Neural cell (in vitro differentiated cells): ENCODE results near the gene PKNOX1. TPM values are rescaled to one million over a fixed set of nuclear protein-coding genes. Genes with fewer than 3 reads are reported as not detected.

Source experiments
- H2AFZ ChIP-seq: fragments of 200-600, 300-800 bp; sonication (generic), shearing (Covaris generic); 2 replicates; pipeline ENCODE4 v1.6.0; 2014; ENCODE audit warnings: low read depth, mild to moderate bottlenecking, antibody characterized with exemption, low read length, moderate library complexity
- H3F3A ChIP-seq: fragments of 200-600 bp; shearing (Covaris generic); 2 replicates; pipeline ENCODE4 v1.6.1; 2016; ENCODE audit warnings: mild to moderate bottlenecking, moderate library complexity, mixed read lengths, antibody characterized with exemption, low read length; ENCODE audit not compliant: insufficient read depth, poor library complexity, severe bottlenecking
- H3K27ac ChIP-seq: fragments of 200-600, 300-800 bp; sonication (generic), shearing (Covaris generic); 2 replicates; pipeline ENCODE4 v1.5.1; 2014; ENCODE audit warnings: mild to moderate bottlenecking, low read length, moderate library complexity
- H3K27me3 ChIP-seq: fragments of 300-800, 200-600 bp; sonication (generic), shearing (Covaris generic); 2 replicates; pipeline ENCODE4 v1.6.0; 2014; ENCODE audit warnings: mild to moderate bottlenecking, low read depth, low read length, moderate library complexity; ENCODE audit not compliant: insufficient read depth
- H3K36me3 ChIP-seq: fragments of 300-800, 200-600 bp; sonication (generic), shearing (Covaris generic); 2 replicates; pipeline ENCODE4 v1.5.1; 2014; ENCODE audit warnings: mild to moderate bottlenecking, antibody characterized with exemption, low read length, moderate library complexity; ENCODE audit not compliant: insufficient read depth
- H3K4me2 ChIP-seq: fragments of 300-800, 200-600 bp; sonication (generic), shearing (Covaris generic); 2 replicates; pipeline ENCODE4 v1.6.0; 2014; ENCODE audit warnings: mild to moderate bottlenecking, low read length
- H3K4me3 ChIP-seq: fragments of 300-800, 200-600 bp; sonication (generic), shearing (Covaris generic); 2 replicates; pipeline ENCODE4 v1.5.1; 2014; ENCODE audit warnings: mild to moderate bottlenecking, low read length, moderate library complexity
- H3K79me2 ChIP-seq: fragments of 200-600 bp; shearing (Covaris generic); replicated peaks from 2 replicates; pipeline ENCODE4 v1.6.0; 2014; ENCODE audit warnings: mild to moderate bottlenecking, low read length, moderate library complexity; ENCODE audit not compliant: insufficient read depth
- H3K9ac ChIP-seq: fragments of 300-800, 200-600 bp; sonication (generic), shearing (Covaris generic); 2 replicates; pipeline ENCODE4 v1.6.1; 2016; ENCODE audit warnings: mild to moderate bottlenecking, low read length, mixed read lengths
- H3K9me2 ChIP-seq: fragments of 200-600 bp; shearing (Covaris generic); 2 replicates; pipeline ENCODE4 v1.6.1; 2016; ENCODE audit warnings: mild to moderate bottlenecking, low read length, mixed read lengths; ENCODE audit not compliant: insufficient read depth
- H3K9me3 ChIP-seq: fragments of 200-600, 300-800 bp; sonication (generic), shearing (Covaris generic); 2 replicates; pipeline ENCODE4 v1.6.1; 2016; ENCODE audit warnings: mild to moderate bottlenecking, mixed run types, low read length, moderate library complexity, mixed read lengths
- H4K20me1 ChIP-seq: fragments of 200-600 bp; shearing (Covaris generic); 2 replicates; pipeline ENCODE4 v1.6.1; 2016; ENCODE audit warnings: mild to moderate bottlenecking, mixed run types; ENCODE audit not compliant: insufficient read depth
- EP300 ChIP-seq: fragments of 450-650 bp; conservative IDR thresholded peaks from 2 replicates; pipeline ENCODE4 v1.6.1; 2014; ENCODE audit warnings: antibody characterized with exemption, mild to moderate bottlenecking, moderate library complexity; ENCODE audit not compliant: poor library complexity, severe bottlenecking
- EZH2 ChIP-seq: fragments of 200-600, 300-800 bp; shearing (Covaris generic), sonication (generic); IDR thresholded peaks from 2 replicates; pipeline ENCODE4 v1.6.1; 2014; ENCODE audit warnings: antibody characterized with exemption, low read length, borderline replicate concordance, mild to moderate bottlenecking; ENCODE audit not compliant: insufficient read depth, poor library complexity, severe bottlenecking
- MXI1 ChIP-seq: fragments of 450-650 bp; conservative IDR thresholded peaks from 2 replicates; pipeline ENCODE4 v1.6.1; 2014; ENCODE audit warnings: antibody characterized with exemption, mild to moderate bottlenecking; ENCODE audit not compliant: poor library complexity, severe bottlenecking
- POLR2AphosphoS5 ChIP-seq: IDR thresholded peaks from 2 replicates; pipeline ENCODE4 v1.6.1; 2012
- RAD21 ChIP-seq: fragments of 450-650 bp; conservative IDR thresholded peaks from 2 replicates; pipeline ENCODE4 v1.6.1; 2014; ENCODE audit warnings: antibody characterized with exemption, mild to moderate bottlenecking, moderate library complexity
- SMC3 ChIP-seq: fragments of 450-650 bp; conservative IDR thresholded peaks from 2 replicates; pipeline ENCODE4 v1.6.1; 2014; ENCODE audit warnings: antibody characterized with exemption, mild to moderate bottlenecking, moderate library complexity; ENCODE audit not compliant: poor library complexity
- TAF1 ChIP-seq: IDR thresholded peaks from 2 replicates; pipeline ENCODE4 v1.6.1; 2012; ENCODE audit warnings: low read depth
- polyA plus RNA-seq: library from polyadenylated mRNA; depleted of rRNA; stranded (reverse); fragments of >200 nt; gene quantifications from 2 replicates; pipeline ENCODE4 v1.2.3, GENCODE V29; 2014
- TF ChIP-seq, protein P1 (sequence below): fragments of 450-650 bp; IDR thresholded peaks from 2 replicates; pipeline ENCODE4 v1.5.1; 2014; ENCODE audit warnings: antibody characterized with exemption, mild to moderate bottlenecking, moderate library complexity; ENCODE audit not compliant: poor library complexity, severe bottlenecking
- TF ChIP-seq, protein P2 (sequence below): IDR thresholded peaks from 2 replicates; pipeline ENCODE4 v1.6.1; 2012; ENCODE audit warnings: borderline replicate concordance

Gene PKNOX1
- polyA plus RNA-seq, 1 donor from 2014 or later = 6.9 TPM

DNA sequence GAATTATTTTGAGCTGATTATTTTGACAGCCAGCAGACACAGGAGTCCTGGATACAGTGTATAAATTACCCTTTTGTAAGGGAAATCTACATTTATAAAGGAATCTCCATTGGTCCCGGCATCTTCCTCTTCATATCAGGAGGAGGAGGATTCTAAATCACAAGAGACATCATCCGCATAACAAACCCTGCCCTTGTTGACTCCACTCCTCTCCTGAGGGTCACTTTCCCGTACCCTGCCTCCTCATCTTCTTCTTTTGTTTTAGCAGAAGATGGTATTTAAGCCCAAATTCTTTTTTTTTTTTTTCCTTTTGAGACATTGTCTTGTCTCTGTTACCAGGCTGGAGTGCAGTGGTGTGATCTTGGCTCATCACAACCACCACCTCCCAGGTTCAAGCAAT is 14.6 kb upstream of the PKNOX1 start:
- no peak overlapping the region for H3K27ac ChIP-seq
- H3K9ac ChIP-seq = no peak overlapping the region

DNA sequence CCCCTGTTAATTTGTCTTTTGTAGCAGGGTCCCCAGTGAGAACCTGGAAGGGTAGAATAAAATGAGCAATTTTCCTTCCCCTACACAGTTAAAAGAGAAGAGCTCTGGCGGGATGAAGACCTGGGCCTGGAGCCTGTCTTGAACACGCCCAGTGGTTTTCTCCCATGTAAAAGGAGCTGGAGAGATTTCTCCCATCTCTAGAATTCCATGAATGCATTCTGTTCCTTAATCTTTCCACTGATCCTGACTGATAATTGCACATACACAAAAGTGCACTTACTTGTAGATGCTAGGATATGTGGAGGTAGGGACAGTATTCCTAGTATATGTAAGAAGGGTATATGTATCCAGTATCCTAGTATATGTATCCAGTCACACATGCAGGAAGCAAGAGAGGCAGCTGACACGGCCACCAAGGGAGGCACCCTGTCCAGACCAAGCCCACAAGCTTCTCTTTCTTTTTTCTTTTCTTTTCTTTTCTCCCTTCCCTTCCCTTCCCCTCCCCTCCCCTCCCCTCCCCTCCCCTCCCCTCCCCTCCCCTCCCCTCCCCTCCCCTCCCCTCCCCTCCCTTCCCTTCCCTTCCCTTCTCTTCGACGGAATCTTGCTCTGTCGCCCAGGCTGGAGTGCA is 11.9 kb upstream of the PKNOX1 start:
- H3K27me3 ChIP-seq = no peaks in the 10 kb centered on the region
- TF ChIP-seq MXI1 = no peak
- no peak for TF ChIP-seq TAF1
- TF ChIP-seq EP300 = no peak
- TF ChIP-seq POLR2AphosphoS5 = no peak
- no peak for TF ChIP-seq RAD21
- no peak for TF ChIP-seq EZH2
- TF ChIP-seq SMC3 = no peak
- TF ChIP-seq, protein P1, sequence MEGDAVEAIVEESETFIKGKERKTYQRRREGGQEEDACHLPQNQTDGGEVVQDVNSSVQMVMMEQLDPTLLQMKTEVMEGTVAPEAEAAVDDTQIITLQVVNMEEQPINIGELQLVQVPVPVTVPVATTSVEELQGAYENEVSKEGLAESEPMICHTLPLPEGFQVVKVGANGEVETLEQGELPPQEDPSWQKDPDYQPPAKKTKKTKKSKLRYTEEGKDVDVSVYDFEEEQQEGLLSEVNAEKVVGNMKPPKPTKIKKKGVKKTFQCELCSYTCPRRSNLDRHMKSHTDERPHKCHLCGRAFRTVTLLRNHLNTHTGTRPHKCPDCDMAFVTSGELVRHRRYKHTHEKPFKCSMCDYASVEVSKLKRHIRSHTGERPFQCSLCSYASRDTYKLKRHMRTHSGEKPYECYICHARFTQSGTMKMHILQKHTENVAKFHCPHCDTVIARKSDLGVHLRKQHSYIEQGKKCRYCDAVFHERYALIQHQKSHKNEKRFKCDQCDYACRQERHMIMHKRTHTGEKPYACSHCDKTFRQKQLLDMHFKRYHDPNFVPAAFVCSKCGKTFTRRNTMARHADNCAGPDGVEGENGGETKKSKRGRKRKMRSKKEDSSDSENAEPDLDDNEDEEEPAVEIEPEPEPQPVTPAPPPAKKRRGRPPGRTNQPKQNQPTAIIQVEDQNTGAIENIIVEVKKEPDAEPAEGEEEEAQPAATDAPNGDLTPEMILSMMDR = no peak
- TF ChIP-seq, protein P2, sequence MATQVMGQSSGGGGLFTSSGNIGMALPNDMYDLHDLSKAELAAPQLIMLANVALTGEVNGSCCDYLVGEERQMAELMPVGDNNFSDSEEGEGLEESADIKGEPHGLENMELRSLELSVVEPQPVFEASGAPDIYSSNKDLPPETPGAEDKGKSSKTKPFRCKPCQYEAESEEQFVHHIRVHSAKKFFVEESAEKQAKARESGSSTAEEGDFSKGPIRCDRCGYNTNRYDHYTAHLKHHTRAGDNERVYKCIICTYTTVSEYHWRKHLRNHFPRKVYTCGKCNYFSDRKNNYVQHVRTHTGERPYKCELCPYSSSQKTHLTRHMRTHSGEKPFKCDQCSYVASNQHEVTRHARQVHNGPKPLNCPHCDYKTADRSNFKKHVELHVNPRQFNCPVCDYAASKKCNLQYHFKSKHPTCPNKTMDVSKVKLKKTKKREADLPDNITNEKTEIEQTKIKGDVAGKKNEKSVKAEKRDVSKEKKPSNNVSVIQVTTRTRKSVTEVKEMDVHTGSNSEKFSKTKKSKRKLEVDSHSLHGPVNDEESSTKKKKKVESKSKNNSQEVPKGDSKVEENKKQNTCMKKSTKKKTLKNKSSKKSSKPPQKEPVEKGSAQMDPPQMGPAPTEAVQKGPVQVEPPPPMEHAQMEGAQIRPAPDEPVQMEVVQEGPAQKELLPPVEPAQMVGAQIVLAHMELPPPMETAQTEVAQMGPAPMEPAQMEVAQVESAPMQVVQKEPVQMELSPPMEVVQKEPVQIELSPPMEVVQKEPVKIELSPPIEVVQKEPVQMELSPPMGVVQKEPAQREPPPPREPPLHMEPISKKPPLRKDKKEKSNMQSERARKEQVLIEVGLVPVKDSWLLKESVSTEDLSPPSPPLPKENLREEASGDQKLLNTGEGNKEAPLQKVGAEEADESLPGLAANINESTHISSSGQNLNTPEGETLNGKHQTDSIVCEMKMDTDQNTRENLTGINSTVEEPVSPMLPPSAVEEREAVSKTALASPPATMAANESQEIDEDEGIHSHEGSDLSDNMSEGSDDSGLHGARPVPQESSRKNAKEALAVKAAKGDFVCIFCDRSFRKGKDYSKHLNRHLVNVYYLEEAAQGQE = no peak
- no peaks in the 10 kb centered on the region for H3K36me3 ChIP-seq
- no peaks in the 10 kb centered on the region for H3K9me2 ChIP-seq
- H4K20me1 ChIP-seq = no peaks in the 10 kb centered on the region
- H3K79me2 ChIP-seq = no peaks in the 10 kb centered on the region
- no peak overlapping the region for H2AFZ ChIP-seq
- no peak overlapping the region for H3K4me3 ChIP-seq
- no peak overlapping the region for H3K9ac ChIP-seq
- H3K9me3 ChIP-seq = no peaks in the 10 kb centered on the region
- no peaks in the 10 kb centered on the region for H3F3A ChIP-seq
- H3K27ac ChIP-seq = no peak overlapping the region
- no peak overlapping the region for H3K4me2 ChIP-seq

More for the DNA sequence above, 14.6 kb upstream of the PKNOX1 start:
- H3K27me3 ChIP-seq = no peaks in the 10 kb centered on the region
- H3F3A ChIP-seq = no peaks in the 10 kb centered on the region
- no peaks in the 10 kb centered on the region for H3K36me3 ChIP-seq
- H3K79me2 ChIP-seq = no peaks in the 10 kb centered on the region
- H4K20me1 ChIP-seq = no peaks in the 10 kb centered on the region
- no peak for TF ChIP-seq SMC3
- no peak for TF ChIP-seq MXI1
- no peak for TF ChIP-seq RAD21
- TF ChIP-seq TAF1 = no peak
- H3K9me2 ChIP-seq = no peaks in the 10 kb centered on the region
- H3K9me3 ChIP-seq = no peaks in the 10 kb centered on the region
- H3K4me2 ChIP-seq = no peak overlapping the region
- H2AFZ ChIP-seq = no peak overlapping the region
- no peak overlapping the region for H3K4me3 ChIP-seq

DNA sequence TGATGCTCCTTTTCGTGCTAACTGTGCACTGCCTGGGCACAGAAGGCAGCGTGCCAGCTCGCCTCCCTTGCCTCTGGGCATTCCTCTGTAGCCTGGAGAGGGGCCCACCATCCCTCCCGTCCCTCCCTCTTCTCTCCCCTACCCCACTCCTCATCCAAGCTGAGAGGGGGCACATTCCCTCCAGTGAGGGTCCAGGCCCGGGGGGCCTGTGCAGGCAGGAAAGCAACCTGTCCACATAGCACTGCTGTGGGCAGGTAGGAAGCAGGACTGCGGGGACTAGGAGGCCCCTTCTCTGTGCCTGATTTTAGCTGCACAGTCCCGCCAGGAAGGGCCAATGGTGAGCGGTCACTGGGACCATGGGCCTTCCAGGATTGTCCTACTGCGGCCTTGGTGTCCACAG is 10.3 kb upstream of the PKNOX1 start:
- H3K4me3 ChIP-seq = no peak overlapping the region
- no peak overlapping the region for H3K9ac ChIP-seq
- H3K9me2 ChIP-seq = no peaks in the 10 kb centered on the region
- no peaks in the 10 kb centered on the region for H4K20me1 ChIP-seq
- no peaks in the 10 kb centered on the region for H3K27me3 ChIP-seq
- H3K9me3 ChIP-seq = no peaks in the 10 kb centered on the region
- H3K4me2 ChIP-seq = no peak overlapping the region
- no peaks in the 10 kb centered on the region for H3K36me3 ChIP-seq
- no peaks in the 10 kb centered on the region for H3K79me2 ChIP-seq
- no peak for TF ChIP-seq SMC3
- TF ChIP-seq MXI1 = no peak
- TF ChIP-seq, protein P1 = no peak
- no peak for TF ChIP-seq TAF1
- no peak for TF ChIP-seq EZH2
- TF ChIP-seq, protein P2 = no peak
- no peak for TF ChIP-seq POLR2AphosphoS5
- TF ChIP-seq EP300 = no peak
- no peak for TF ChIP-seq RAD21
- H3F3A ChIP-seq = no peaks in the 10 kb centered on the region
- H3K27ac ChIP-seq = no peak overlapping the region
- no peak overlapping the region for H2AFZ ChIP-seq
